Astrocyte of the spinal cord (primary cell): ENCODE measurements around the gene GSTP1.
A peak's percentile ranks its signal among the peaks of the same experiment; 100 is the strongest.
"Not testable (repeated sequence)": the region's sequence is repeated elsewhere in the genome, so short reads cannot be mapped to it uniquely, and the experiment has no call there.

Source experiments
- DNase-seq: peaks from one replicate; pipeline ENCODE4 v3.0.0; 2011; ENCODE audit warnings: low read depth, low spot score
- H3K4me3 ChIP-seq: 2 replicates; pipeline ENCODE4 v1.5.1; 2011; ENCODE audit warnings: low read depth, mild to moderate bottlenecking, low read length, moderate library complexity
- in situ Hi-C: cut with HindIII; loops from 2 replicates; pipeline ENCODE4 v1.10.0; 2017; ENCODE audit warnings: low sequenced_read_pairs
- TF ChIP-seq, protein P1 (sequence below): IDR thresholded peaks from 2 replicates; pipeline ENCODE4 v1.5.1; 2012; ENCODE audit warnings: low read depth, mild to moderate bottlenecking, low read length, inconsistent platforms

The GSTP1 gene

DNA sequence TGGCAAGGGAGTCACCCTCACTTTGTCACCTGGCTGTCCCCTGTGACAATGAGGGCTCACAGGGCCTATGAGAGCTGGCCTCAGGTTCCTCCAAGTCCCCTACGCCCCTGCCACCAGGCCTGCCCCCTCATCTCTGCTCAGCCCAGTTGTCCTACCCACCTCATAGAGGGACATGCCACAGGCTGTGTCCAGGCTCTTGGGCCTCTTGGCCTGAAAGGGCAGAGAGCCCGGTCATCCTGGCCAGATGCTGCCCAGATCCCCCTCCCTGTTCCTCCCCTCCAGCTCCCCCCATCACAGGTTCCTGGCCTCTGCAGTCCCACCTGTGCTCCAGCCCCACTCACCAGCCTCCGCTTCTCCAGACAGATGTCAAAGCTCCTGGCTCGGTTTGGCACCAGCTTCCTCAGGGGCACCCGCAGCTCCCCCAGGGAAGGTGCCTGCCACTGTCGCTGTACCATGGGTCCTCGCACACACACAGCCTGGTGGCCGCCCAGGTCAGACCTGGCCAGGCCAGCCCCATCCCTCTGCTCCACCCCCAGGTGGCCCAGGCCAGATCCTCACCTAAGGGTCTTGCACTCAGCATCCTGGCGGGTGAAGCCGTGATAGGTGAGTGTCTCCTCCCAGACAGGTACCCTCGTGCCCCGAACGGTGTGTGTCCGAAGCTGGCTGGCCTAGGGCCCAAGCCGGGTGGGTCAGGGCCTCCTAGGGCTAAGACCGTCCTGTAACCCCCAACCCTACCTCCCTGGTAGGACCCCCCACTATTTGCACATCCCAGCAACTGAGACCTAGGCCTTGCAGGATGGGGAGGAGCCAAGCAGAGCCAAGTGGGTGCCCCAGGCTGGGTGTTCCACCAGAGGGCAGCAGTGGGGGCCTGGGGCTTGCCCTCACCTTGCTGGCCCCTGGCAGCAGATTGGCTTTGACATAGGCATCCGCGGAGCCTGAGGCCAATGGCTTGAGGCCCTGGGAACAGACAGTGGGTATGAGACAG is 31.4 kb downstream of the GSTP1 start:
- in situ Hi-C loops: no loop called here
- H3K4me3 ChIP-seq: no peak overlapping the region
- TF ChIP-seq, protein P1, sequence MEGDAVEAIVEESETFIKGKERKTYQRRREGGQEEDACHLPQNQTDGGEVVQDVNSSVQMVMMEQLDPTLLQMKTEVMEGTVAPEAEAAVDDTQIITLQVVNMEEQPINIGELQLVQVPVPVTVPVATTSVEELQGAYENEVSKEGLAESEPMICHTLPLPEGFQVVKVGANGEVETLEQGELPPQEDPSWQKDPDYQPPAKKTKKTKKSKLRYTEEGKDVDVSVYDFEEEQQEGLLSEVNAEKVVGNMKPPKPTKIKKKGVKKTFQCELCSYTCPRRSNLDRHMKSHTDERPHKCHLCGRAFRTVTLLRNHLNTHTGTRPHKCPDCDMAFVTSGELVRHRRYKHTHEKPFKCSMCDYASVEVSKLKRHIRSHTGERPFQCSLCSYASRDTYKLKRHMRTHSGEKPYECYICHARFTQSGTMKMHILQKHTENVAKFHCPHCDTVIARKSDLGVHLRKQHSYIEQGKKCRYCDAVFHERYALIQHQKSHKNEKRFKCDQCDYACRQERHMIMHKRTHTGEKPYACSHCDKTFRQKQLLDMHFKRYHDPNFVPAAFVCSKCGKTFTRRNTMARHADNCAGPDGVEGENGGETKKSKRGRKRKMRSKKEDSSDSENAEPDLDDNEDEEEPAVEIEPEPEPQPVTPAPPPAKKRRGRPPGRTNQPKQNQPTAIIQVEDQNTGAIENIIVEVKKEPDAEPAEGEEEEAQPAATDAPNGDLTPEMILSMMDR: peak; percentile 54
- DNase-seq: no peak

DNA sequence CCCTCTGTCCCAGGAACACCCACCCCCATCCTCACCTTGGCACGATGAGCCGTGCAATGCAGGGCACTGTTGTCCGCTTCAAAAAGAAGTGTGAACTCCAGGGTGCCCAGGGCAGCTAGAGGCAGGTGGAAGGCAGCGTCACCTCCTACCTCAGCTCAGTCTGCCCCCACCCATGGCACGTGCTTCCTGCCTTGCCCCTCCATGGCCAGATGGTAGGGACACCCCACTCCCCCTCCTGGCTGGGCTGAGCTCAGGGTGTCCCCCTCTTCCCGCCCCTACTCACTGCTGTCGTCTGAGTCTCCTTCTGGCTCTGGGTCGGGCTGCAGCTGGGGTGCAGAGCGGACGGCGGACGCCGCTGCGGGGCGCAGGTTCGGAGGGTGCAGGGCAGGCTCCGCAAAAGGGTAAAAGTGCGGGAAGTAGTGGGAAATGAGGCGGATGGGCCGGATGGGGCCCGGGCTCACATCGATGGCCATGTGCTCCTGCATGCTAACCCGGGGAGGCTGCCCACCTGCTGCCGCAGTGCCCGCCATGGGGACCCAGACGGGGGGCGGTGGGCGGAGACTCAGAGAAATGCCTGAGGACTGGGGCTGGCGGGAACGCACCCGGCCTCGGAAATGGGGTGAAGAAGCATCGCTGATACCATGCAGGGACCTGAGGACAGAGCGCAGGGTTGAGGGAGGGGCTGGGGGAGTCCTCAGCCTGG is 32.3 kb downstream of the GSTP1 start:
- in situ Hi-C loops: no loop called here
- TF ChIP-seq, protein P1: no peak
- no peak overlapping the region for H3K4me3 ChIP-seq
- no peak for DNase-seq

DNA sequence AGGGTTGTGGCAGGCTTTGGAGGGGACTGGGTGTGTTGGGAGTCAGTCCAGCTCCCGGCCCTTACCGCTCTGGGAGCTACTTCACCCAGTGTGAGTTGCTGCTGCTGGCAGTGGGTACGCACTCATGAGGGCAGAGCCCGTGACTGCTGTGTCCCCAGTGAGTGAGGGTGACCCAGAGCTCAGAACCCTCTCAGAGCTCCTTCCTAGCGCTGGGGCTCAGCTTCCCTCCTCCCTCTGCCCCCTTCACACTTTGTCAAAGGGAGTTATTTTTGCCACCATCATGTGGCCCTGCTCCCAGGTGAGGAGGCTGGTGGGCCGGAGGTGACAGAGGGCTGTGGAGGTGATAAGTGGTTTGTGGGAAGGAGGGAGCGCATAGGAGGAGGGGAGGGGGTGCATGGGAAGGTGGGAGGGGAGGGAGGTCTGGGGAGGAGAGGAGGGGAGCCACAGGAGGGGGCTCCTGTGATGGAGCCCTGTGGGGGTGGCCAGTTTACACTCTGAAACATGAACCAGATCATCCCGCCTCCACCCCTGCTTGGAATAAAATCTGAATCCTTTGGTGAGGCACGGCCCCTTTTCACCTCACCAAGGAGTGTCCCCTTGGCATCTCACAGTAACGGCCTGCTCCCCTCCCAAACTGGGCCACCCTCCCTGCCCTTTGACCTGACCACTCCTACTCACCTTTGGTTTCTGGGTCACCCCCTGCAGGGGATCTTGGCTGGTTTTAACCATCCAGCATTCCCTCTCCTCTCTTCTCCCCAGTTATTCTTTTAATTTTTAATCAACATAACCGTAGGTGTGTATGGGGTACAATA is 33.0 kb downstream of the GSTP1 start:
- no peak overlapping the region for H3K4me3 ChIP-seq
- TF ChIP-seq, protein P1: no peak
- no peak for DNase-seq
- in situ Hi-C loops: no loop called here

- DNase-seq: no peak
- no peak overlapping the region for H3K4me3 ChIP-seq
- TF ChIP-seq, protein P1: no peak
- in situ Hi-C loops: no loop called here
Observed at GRCh38 chr11:67617243-67617953, 33.8 kb downstream of the GSTP1 start.

DNA sequence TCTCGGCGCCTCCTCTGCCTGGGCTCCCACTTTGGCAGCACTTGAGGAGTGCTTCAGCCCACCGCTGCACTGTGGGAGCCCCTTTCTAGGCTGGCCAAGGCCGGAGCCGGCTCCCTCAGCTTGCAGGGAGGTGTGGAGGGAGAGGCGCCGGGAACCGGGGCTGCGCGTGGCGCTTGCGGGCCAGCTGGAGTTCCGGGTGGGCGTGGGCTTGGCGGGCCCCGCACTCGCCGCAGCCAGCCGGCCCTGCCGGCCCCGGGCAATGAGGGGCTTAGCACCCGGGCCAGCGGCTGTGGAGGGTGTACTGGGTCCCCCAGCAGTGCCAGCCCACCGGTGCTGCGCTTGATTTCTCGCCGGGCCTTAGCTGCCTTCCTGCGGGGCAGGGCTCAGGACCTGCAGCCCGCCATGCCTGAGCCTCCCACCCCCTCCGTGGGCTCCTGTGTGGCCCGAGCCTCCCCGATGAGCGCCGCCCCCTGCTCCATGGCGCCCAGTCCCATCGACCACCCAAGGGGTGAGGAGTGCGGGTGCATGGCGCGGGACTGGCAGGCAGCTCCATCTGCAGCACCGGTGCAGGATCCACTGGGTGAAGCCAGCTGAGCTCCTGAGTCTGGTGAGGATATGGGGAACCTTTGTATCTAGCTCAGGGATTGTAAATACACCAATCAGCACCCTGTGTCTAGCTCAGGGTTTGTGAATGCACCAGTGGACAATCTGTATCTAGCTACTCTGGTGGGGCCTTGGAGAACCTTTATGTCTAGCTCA is 35.5 kb downstream of the GSTP1 start:
- H3K4me3 ChIP-seq, DNase-seq, in situ Hi-C loops: not testable (repeated sequence)

GRCh38 chr11:67619683-67620618 is 36.3 kb downstream of the GSTP1 start:
- DNase-seq, in situ Hi-C loops: not testable (repeated sequence)

GRCh38 chr11:67620621-67621020 is 37.0 kb downstream of the GSTP1 start:
- H3K4me3 ChIP-seq, DNase-seq, in situ Hi-C loops: not testable (repeated sequence)

More at GRCh38 chr11:67619683-67620618, 36.3 kb downstream of the GSTP1 start:
- not testable (repeated sequence) for H3K4me3 ChIP-seq

- H3K4me3 ChIP-seq, DNase-seq, in situ Hi-C loops: not testable (repeated sequence)
Observed at GRCh38 chr11:67621928-67622327, 38.3 kb downstream of the GSTP1 start.

DNA sequence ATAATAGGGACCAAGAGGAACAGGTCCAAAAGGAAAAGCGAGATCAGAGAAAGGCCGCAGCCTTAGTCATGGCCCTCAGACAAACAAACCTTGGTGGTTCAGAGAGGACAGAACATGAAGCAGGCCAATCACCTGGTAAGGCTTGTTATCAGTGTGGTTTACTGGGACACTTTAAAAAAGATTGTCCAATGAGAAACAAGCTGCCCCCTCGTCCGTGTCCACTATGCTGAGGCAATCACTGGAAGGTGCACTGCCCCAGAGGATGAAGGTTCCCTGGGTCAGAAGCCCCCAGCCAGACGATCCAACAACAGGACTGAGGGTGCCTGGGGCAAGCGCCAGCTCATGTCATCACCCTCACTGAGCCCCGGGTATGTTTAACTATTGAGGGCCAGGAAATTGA is 39.3 kb downstream of the GSTP1 start:
- in situ Hi-C loops: not testable (repeated sequence)

GRCh38 chr11:67623795-67624194 is 40.2 kb downstream of the GSTP1 start:
- DNase-seq, in situ Hi-C loops: not testable (repeated sequence)

More for the DNA sequence above, 39.3 kb downstream of the GSTP1 start:
- DNase-seq, H3K4me3 ChIP-seq: not testable (repeated sequence)

More at GRCh38 chr11:67623795-67624194, 40.2 kb downstream of the GSTP1 start:
- H3K4me3 ChIP-seq: not testable (repeated sequence)
